LNCAP (cell line): Measurements from ENCODE around the gene ZNF722.

Experiments used
- CTCF ChIP-seq: fragments of 450-650 bp; IDR thresholded peaks from 2 replicates; pipeline ENCODE4 v1.5.1; 2017; ENCODE audit warnings: mild to moderate bottlenecking

The ZNF722 gene

DNA sequence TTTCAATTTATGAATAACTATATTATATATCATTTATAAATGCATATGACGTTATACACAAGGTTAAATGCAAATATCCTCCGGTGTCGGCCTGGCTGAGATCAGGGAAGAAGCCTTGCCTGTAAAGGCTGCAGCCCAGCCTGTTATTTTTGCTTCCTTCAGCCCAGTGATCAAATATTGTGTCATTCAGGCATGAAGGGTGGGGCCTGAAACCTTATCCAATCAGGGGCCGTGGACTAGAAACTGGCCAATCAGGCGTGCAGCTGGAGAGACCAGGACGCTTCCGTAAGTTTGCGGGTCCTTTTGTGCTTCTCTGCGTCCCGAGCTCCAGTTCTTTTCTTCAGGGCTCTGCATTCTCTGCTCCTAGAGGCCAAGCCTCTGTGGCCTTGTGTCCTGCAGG, at the start of gene ZNF722:
Gene ZNF722, plus strand, starts transcription at position 301 of the 400 bp plus-strand sequence. CDS start 113 bp downstream, outside the sequence.
- TF ChIP-seq CTCF = no peak

- no peak for TF ChIP-seq CTCF
Observed at GRCh38 chr7:63953181-63953580, 45.5 kb upstream of the ZNF722 start.

- TF ChIP-seq CTCF = no peak
Observed at GRCh38 chr7:63968629-63969028, 30.0 kb upstream of the ZNF722 start.

DNA sequence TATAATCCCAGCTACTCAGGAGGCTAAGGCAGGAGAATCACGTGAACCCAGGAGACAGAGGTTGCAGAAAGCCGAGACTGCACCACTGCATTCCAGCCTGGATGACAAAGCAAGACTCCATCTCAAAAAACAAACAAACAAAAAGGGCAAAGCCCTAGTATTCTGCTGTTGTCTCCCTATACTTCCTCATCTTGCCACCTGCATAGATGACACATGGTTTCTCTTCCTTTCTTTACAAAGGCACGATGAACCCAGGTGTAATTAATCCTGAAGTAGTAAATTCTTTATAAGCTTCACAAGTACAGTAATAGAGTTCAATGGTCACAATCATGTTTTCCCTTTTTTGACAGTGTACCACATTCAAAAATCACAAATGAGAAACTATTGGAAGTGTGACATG, 36.7 kb downstream of the ZNF722 start:
- no peak for TF ChIP-seq CTCF

GRCh38 chr7:64037095-64037494, 38.4 kb downstream of the ZNF722 start:
- no peak for TF ChIP-seq CTCF

DNA sequence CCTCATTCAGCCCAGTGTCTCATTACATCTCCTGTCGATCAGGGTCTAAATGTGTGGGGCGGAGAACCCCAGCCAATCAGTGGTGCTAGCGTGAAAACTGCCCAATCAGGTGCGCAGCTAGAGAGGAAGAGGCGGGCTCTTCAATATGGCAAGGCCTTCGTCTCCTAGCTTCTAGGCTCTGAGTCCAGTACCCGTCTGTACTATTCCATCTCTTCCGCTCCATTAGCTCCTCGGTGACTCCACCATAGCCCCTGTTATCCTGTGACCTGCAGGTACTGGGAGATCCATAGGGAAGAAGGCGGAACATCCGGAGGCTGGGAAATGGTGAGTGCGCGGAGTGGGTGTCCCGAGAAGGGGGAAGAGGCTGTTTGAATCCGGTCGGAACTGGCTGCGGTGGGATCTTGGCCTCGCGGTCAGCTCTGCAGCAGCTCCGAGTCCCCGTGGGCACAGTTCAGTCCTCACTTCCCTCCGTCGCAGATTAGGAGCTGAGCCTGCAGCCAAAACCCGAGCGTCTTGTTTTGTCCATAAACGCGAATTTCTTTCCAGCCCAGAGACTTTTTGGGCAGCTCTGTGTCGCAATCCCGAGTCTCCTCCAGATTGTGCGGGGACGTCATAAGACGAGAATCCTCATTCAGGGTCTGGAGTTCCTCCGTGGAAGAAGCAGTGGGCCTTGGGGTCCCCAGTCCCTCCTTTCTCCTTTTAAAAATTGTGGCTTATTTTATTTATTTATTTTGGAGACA, 46.8 kb downstream of the ZNF722 start, which contains the start of gene ZNF727:
Gene ZNF727, plus strand, starts transcription at position 134 of the 740 bp plus-strand sequence. Its CDS starts 188 bp downstream, at position 322.
- TF ChIP-seq CTCF = no peak

- TF ChIP-seq CTCF = no peak
Observed at GRCh38 chr7:64046041-64046389, 47.4 kb downstream of the ZNF722 start.
